ENCODE data around the gene BET1.

DNA sequence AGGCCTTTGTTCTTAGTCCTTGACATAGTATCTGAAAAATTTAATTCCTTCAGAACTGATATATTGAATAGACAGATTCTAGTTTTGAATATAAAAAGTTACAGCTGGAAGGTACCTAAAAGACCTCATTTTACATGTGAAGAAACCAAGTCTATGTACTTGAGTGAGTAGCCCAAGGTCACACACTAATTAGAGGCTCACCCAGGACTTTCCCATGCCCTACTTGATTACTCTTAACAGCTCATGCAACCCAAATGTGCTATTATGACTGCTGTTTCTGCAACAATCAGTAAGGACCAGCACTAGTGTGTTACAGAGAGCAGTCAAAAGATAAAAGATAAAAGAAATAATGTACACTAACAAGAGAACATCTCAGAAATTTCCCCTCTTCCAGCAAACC, 40.7 kb upstream of the BET1 start:
- no peak for TF ChIP-seq EP300 (IDR thresholded peaks at IDR 0.05)
- TF ChIP-seq, protein P1, sequence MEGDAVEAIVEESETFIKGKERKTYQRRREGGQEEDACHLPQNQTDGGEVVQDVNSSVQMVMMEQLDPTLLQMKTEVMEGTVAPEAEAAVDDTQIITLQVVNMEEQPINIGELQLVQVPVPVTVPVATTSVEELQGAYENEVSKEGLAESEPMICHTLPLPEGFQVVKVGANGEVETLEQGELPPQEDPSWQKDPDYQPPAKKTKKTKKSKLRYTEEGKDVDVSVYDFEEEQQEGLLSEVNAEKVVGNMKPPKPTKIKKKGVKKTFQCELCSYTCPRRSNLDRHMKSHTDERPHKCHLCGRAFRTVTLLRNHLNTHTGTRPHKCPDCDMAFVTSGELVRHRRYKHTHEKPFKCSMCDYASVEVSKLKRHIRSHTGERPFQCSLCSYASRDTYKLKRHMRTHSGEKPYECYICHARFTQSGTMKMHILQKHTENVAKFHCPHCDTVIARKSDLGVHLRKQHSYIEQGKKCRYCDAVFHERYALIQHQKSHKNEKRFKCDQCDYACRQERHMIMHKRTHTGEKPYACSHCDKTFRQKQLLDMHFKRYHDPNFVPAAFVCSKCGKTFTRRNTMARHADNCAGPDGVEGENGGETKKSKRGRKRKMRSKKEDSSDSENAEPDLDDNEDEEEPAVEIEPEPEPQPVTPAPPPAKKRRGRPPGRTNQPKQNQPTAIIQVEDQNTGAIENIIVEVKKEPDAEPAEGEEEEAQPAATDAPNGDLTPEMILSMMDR (IDR thresholded peaks at IDR 0.05): no peak

Data from A549 (cell line).